ENCODE data around the gene SURF1. TPM values are rescaled to one million over a fixed set of nuclear protein-coding genes. Genes with fewer than 3 reads are reported as not detected.
A peak's percentile ranks its signal among the peaks of the same experiment; 100 is the strongest.

The SURF1 gene
- total RNA-seq, 1 donor from 2014 or later = 40.9 TPM

DNA sequence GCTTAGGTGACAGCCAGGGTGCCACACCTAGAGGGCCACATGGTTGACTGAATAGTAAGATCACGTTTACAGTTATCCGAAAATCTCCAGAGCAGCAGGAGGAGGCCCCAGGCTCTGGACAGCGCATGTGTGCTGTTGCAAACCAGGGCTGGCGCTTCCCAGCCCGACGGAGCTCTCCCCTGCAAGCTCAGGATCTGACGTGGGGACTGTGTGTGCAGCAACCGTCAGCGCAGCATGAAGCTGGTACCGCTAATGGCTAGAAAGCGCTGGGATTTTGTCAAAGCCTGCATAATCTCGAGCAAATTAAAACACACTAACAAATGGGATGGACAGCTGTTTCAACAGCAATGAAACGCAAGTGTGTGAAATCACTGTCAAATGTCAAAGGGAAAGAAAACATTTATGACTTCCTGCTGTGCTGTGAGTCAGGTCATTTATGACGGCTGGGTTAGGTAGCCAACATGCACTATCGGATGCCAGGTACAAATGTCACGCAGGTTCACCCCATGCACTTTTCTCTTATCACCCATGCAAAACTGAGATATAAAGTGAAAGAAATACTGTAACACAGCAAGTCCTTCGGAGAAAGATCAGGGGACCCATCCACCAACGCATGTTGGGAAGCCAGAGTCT lies 12.1 kb upstream of the SURF1 start:
- intact Hi-C loops (cut with DNase I) = no loop called here
- DNase-seq (ENCODE audit: low spot score) = no peak
- ATAC-seq = peak; percentile 38

DNA sequence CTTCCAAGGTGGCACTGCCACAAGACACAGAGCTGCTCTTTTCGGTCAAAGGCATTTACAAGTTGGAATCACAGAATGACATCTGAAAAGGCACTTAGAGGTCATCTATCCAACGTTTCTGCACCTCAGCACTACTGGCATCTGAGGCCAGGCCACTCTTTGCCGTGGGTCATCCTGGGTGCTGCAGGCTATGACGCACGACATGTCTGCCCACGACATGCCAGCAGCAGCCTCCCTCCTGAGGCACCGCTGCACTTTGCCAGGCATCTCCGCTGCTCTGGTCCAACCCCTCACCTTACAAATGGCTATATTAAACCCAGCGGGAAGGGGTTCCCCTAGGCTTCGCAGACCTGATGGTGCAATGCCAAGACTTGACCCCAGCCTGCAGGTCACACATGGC lies 11.5 kb upstream of the SURF1 start:
- ATAC-seq = no peak
- DNase-seq (ENCODE audit: low spot score) = no peak
- intact Hi-C loops (cut with DNase I) = no loop called here

DNA sequence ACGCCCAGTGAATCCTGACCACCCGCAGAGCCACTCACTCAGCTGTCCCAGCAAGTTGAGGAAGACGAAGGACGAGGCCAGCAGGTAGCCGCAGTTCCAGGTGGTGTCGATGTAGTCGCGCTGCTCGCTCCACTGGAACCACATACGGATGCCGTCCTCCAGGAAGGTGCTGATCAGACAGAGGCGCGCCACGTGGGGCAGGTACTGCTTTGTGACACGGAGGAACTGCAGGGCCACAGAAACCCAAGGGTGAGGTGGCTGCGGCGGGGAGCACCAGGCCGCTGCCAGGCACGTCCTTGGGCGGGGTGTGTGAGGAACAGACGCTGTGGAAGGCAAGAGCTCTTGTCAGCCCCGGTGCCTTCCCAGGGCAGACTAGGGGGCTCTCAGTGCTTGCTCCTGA lies 10.9 kb upstream of the SURF1 start:
- DNase-seq (ENCODE audit: low spot score) (no peak), ATAC-seq (no peak)
- intact Hi-C loops (cut with DNase I) = no loop called here

DNA sequence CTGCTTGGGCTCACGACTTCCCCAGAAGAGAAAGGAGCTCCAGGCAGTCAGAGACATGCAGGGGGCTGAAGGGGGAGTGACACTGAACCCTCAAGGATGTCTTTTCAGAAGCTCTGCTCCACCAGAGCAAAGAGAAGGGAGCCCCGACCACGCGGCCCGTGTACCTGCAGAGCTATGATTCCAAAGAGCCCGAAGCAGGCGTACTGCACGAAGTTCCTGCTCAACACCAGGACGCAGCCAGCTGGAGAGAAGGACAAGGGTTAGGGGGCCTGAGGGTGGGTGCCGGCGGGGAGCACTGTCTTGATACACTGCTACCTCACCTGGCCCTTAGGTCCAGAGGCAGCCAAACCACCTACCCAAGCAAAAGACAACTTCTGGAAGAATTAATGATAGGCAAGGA lies 10.1 kb upstream of the SURF1 start:
- ATAC-seq (no peak), DNase-seq (ENCODE audit: low spot score) (no peak)
- intact Hi-C loops (cut with DNase I) = no loop called here

DNA sequence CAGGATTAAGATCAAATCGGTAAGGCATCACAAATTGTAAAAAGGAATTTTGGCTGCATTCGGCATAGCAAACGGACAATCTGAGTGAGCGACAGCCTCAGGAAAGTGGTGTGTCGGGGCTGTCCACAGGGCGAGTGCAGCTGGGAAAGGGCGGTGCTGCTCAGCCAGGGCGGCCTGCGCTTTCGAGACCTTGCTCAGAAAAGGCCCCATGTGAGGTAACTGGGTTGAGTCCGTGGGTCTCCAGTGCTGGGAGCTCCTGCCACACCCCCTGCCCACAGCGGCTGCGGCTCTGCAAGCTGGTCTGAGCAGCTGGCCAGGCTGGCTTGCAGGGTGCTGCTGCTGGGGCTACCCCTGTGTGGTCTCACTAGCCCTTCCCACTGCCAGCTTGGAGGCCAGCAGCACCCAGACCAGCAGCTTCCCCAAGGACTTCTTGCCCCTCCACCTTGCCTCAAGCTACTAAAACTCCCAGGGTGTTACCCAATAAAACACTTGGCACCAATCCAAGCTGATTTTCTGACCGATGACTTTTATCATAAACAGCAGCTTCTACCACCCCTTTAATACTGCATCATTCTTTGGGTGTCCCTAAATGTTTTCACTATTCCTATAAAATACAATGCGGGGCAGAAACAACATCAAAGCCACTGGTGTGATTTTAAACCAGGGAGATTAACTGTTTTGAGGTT lies 6.2 kb upstream of the SURF1 start:
- intact Hi-C loops (cut with DNase I) = no loop called here
- DNase-seq (ENCODE audit: low spot score) (no peak), ATAC-seq (no peak)

DNA sequence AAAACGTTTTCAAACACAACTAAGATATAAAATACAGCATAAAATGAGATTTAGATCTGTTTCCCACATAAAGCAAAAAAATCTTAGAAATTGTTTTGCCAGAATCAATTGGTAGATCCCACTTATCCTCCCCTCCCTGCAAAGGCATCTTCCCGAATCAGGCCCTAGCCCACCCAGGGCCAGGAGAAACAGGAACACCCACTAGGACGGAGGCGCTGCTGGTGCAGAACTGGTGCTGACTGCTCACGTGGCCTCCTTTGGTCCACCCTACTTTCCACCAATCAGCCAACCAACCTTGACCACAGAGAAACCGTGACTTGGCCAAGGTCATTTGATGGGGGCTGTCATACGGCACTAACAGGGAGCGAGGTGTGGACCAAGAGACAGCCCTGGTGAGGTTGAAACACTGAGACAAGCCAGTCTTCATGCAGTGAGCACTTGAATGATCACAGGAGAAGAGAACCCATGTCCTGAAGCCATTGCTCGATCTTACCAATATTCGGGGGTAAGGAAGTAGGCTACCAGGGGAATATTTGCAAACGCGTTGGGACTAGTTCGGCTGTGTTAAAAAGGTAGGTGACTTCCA lies 5.3 kb upstream of the SURF1 start:
- DNase-seq (ENCODE audit: low spot score) = no peak
- no peak for ATAC-seq
- intact Hi-C loops (cut with DNase I) = no loop called here

DNA sequence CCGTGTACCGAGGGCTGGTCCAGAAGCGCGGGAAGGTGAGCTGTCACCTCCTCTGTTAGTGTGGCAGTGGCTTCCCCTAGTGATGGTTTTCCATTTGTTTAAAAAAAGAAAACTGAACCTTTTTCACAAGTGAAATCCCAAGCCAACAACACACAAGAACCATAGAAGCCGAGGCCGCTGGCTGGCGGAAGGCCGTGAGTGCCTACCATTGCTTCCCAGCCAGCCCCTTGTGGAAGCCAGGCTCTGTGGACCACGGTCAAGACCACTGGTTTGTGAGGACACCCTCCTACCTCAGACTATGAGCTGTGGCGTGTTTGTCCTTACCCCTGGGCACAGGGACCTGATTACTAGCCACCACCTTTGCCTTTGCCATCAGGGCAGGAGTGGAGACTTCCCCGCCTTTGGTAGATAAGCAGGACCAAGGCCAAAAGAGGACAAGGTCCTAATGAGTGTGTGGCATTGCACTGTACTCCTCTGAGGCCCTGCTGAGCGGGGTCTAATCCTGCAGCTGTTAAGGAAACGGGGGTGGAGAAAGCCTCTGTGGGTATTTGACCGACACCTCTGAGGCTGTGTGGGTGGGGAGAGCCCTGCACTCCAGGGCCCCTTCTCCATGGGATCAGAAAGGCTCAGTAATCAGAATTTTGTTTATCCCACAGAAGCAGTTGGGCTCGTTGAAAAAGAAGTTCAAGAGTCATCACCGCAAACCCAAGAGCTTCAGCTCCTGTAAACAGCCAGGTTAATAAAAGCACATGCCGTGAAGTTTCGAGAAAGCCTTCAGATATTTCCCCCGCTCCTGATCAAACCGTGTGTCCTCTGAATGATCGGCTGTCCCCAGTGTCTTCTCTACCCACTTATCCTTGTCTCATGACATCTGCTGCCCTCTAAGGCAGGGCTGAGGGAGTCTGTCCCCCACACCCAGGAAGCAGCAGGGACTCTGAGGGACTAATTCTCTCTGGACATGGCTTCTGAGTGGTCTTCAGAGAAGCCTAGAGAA lies 4.4 kb upstream of the SURF1 start:
- ATAC-seq (no peak), DNase-seq (ENCODE audit: low spot score) (no peak)
- intact Hi-C loops (cut with DNase I) = no loop called here

DNA sequence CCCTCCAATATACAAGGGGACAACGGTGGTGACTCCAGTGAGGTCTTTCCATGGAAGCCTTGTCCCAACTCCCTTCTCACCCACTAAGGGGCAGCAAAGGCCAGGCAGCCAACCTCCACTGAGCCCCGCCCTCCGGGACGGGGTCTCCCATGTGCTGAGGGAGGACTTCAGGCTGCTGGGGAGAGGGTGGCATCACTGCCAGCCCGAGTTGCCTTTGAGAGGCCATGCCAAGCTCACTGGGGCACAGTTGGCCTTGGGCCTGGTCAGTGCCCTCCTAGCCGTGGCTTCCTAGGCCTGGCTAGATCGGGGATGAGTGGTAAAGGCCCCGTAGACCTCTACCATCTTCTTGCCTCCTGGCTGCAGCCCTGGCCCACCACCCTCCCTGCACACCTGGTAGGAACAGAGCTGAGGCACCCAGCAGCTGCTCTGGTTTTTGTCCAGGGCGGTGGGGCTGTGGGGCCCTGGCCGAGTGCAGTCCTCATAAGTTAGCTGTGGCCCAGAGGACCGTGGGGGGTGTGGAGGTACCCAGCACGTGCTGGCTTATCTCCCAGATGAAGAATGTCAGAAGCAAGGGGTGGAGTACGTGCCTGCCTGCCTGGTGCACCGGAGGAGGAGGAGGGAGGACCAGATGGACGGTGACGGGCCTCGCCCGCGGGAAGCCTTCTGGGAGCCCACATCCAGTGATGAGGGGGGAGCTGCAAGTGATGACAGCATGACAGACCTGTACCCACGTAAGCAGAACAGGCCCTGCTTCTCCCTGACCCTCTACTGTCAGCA lies 3.3 kb upstream of the SURF1 start:
- DNase-seq (ENCODE audit: low spot score) (no peak), ATAC-seq (peak; percentile 36)
- intact Hi-C loops (cut with DNase I) = no loop called here

DNA sequence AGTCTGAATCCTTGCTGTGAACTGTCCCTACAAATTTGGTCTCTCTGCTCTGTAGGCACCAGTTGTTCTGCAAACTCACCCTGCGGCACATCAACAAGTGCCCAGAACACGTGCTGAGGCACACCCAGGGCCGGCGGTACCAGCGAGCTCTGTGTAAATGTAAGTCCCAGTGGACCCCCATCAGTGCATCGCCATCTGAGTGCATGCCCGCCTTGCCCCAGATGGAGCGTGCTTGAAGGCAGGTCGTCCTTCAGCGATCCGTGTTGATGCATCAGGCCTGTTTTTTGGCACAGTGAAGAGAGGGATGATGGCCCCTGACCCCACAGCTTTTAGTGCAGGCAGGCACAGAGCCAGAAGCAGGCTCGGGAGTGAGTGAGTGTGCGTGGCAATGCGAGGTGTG lies 1.4 kb upstream of the SURF1 start:
- no peak for DNase-seq (ENCODE audit: low spot score)
- no peak for ATAC-seq
- intact Hi-C loops (cut with DNase I) = no loop called here

DNA sequence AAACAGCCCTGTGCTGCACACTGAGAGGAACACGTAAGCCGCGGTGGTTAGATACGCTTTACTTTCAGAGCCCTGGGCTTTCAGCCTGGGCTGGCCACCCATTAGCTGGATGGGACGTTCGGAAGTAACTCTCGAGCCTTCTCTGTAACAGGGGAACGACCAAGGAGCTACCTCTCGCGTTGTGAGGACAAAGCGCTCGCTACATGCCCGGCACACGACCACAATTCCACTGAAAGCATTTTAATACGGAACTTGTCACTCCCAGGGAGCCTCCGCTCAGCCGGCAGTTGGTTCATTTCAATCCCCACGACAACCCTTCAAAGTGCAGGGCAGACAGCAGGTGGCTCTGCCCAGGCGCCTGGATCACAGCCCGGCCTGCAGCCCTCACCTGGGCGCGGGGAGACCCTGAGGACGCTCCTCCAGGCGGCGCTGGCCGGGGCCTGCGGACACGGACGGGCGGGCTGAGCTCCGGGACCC lies 368 bp downstream of the SURF1 start:
- ATAC-seq (no peak), DNase-seq (ENCODE audit: low spot score) (no peak)
- intact Hi-C loops (cut with DNase I) = no loop called here

DNA sequence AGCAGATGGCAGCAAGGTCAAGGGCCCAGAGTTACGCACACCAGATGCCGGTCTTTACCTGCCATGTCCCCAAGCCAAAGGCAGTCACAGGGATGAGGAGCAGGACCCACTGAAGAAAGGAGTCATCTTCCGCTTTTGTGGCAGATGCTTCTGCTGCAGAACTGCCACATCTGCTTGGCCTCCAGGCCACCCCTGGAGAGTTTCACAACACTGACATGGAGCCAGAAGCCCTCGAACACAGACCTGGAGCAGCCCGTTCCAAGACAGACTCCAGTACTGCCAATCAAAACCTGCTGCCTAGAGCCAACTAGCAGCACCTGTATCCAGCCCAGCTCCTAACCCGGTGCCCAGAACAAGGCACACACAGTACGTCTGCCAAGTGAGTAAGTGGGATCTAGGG lies 1.5 kb downstream of the SURF1 start:
- no peak for DNase-seq (ENCODE audit: low spot score)
- no peak for ATAC-seq
- intact Hi-C loops (cut with DNase I) = no loop called here

DNA sequence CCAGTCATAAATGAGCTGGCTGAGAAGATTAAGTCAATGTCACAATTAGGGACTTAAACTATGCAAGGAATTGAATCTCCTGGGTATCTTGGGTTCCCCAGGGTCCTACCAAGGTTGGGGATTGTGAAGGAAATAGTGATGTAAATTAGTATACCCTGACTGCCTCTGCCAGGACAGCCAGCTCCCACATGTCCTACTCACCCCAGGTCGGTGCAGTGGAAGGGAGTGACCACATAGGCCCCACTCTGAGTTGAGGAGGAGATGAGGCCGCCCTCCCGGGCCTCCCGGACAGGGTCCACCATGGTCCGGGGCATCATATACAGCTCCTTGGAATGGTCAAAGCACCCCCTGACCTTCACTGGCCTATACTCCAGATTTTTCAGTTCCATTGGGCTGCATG lies 2.7 kb downstream of the SURF1 start:
- DNase-seq (ENCODE audit: low spot score) (no peak), ATAC-seq (no peak)
- intact Hi-C loops (cut with DNase I) = no loop called here

DNA sequence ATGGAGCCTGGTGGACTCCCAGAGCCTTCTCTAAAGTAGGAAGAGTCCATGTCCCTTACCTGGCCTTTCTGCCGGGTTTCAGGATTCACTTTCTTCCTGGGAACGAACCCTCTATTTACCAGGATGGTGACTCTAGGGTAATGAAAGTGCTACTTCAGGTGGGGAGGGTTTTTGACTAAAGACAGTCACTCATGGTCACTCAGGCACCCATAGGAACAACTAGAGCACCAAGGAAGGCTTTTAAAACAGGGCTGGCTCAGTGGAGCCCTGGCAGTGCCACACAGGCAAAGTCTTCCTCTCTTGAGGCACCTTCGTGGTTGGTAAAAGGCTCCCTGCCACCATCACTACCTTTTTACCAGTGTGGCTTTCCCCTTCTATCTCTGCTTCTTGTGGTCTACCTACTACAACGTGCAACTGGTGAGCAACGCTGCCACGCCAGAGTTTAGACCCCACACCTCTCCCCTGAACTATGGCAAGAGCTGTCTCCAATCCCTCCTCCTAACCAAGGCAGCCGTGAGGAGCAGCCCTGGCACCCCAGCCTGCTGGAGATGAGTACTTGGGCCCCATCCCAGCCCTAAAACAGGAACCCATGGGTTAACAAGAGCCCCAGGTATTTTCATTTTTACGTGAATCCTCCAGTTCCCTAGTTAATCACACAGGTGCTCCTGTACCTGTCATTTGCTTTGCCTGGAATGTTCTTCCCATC lies 3.5 kb downstream of the SURF1 start:
- ATAC-seq (no peak), DNase-seq (ENCODE audit: low spot score) (no peak)
- intact Hi-C loops (cut with DNase I) = no loop called here

DNA sequence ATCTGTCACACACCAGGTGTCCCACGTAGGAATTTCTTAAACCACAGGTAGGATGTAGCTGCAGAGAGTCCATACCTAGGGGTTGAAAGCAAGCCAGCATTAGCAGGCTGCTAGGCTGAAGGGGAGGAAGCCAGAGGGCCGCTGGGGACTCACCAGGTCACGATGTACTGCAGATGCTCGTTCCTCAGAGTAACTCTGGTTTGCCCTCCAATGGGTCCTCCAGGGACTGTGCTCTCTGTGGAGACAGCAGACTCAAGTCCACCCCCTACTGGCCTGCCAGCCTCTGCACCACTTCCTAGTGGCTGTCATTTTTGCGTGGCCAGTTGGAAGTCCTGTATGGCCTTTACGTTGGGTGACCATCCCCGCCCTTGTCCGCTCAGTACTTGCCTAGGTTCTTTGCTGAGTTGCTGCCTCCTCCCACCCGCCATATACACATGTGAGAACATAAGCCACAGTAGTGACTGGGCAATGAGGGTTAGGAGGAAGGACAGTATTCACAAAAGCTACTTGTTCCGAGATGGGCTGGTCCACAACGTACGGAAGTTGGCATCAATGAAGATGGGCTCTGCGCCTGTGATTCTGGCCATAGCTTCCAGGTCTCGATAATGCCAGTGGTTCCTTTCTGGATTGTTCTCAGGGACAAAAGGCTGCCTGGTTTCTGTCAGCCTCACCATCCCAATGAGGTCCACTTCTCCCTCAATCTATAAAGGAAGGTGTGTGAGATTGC lies 4.2 kb downstream of the SURF1 start:
- ATAC-seq (no peak), DNase-seq (ENCODE audit: low spot score) (no peak)
- intact Hi-C loops (cut with DNase I) = no loop called here

DNA sequence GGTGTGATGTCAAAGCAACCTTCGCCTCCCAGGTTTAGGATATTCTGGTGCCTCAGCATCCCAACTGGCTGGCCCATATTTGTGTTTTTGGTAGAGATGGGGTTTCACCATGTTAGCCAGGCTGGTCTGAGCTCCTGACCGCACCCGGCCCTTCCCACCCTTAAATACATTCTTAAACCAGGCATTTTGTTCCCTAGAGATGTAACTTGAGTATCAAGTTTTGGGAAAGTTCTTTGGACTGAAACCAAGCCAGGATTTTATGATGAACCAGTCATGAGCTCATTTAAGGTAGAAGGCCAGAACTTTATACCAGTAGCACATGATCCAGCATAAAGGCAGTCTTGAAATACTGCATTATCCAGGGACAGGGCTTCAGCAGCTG lies 4.8 kb downstream of the SURF1 start:
- ATAC-seq (no peak), DNase-seq (ENCODE audit: low spot score) (no peak)
- intact Hi-C loops (cut with DNase I) = no loop called here

DNA sequence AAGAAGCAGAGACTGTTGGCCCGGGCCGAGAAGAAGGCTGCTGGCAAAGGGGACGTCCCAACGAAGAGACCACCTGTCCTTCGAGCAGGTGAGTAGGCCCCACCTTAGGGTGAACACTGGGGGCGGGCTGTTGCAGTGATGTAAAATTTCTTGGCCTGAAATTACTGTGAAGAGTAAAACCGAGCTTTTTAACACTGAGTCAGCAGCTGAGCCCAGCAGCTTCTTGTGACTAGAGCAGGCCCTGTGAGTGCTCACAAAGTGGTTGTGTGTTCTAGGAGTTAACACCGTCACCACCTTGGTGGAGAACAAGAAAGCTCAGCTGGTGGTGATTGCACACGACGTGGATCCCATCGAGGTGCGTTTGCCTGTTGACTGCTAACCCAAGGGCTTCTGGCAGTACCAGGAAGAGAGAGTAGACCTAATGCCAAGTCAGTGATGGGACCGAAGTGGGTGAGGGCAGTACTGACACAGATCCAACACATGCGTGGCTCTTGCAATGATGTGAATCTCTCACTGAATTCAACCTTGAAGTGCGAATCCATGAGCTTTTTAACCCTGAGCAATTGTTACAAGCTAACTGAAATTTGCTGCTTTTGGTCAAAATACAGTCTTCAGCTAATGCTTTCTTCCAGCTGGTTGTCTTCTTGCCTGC lies 6.2 kb downstream of the SURF1 start:
- ATAC-seq (no peak), DNase-seq (ENCODE audit: low spot score) (no peak)
- intact Hi-C loops (cut with DNase I) = no loop called here
